Adipocyte (in vitro differentiated cells): ENCODE data around the gene MYOM1.

Experiments used
- DNase-seq: peaks from one replicate; pipeline ENCODE4 v3.0.0-alpha.2; 2015; ENCODE audit warnings: low read depth
- H3K27me3 ChIP-seq: replicated peaks from 2 replicates; pipeline ENCODE4 v1.7.0; 2013; ENCODE audit warnings: mild to moderate bottlenecking, low read length, moderate library complexity; ENCODE audit not compliant: control insufficient read depth, insufficient read depth
- H3K36me3 ChIP-seq: 2 replicates; pipeline ENCODE4 v1.7.0; 2013; ENCODE audit warnings: low read length, mild to moderate bottlenecking, moderate library complexity; ENCODE audit not compliant: control insufficient read depth, insufficient read depth, severe bottlenecking
- H3K4me1 ChIP-seq: 2 replicates; pipeline ENCODE4 v1.7.0; 2013; ENCODE audit warnings: mild to moderate bottlenecking, low read length, moderate library complexity; ENCODE audit not compliant: control insufficient read depth, insufficient read depth
- H3K4me3 ChIP-seq: 2 replicates; pipeline ENCODE4 v1.7.0; 2013; ENCODE audit warnings: mild to moderate bottlenecking, low read length, moderate library complexity
- H3K9ac ChIP-seq: 2 replicates; pipeline ENCODE4 v1.7.0; 2013; ENCODE audit warnings: mild to moderate bottlenecking, low read length, moderate library complexity
- H3K9me3 ChIP-seq: 2 replicates; pipeline ENCODE4 v1.7.0; 2013; ENCODE audit warnings: mild to moderate bottlenecking, low read length, moderate library complexity; ENCODE audit not compliant: control insufficient read depth

Gene MYOM1

DNA sequence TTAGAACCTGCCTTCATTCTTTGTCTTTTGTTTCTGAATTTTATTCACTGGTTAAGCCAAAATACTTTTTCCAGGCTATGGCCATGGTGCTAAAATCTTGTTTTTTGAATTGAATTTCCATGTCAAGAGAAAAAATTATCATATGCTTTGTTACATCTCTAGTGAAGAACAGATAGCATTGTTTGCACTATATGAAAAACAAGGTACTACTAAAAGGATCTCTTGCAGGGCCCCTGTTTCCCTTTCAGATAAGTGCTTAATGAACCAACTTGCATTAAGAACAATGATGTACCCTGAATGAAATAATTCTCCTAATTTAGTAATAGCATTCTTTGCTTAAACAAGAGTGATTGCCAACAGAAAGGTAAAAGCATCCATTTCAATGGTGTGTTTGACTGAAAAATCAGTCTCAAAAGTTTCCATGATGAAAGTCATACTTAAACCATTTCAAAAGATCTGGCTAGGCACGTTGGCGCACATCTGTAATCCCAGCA, 37.9 kb upstream of the MYOM1 start:
- H3K9me3 ChIP-seq: no peaks in the 10 kb centered on the region
- H3K4me1 ChIP-seq: peaks cover 36% of the 10 kb centered on the region
- H3K27me3 ChIP-seq: no peaks in the 10 kb centered on the region
- no peak overlapping the region for H3K4me3 ChIP-seq
- H3K9ac ChIP-seq: no peak overlapping the region
- DNase-seq: no peak
- H3K36me3 ChIP-seq: peaks cover 66% of the 10 kb centered on the region

DNA sequence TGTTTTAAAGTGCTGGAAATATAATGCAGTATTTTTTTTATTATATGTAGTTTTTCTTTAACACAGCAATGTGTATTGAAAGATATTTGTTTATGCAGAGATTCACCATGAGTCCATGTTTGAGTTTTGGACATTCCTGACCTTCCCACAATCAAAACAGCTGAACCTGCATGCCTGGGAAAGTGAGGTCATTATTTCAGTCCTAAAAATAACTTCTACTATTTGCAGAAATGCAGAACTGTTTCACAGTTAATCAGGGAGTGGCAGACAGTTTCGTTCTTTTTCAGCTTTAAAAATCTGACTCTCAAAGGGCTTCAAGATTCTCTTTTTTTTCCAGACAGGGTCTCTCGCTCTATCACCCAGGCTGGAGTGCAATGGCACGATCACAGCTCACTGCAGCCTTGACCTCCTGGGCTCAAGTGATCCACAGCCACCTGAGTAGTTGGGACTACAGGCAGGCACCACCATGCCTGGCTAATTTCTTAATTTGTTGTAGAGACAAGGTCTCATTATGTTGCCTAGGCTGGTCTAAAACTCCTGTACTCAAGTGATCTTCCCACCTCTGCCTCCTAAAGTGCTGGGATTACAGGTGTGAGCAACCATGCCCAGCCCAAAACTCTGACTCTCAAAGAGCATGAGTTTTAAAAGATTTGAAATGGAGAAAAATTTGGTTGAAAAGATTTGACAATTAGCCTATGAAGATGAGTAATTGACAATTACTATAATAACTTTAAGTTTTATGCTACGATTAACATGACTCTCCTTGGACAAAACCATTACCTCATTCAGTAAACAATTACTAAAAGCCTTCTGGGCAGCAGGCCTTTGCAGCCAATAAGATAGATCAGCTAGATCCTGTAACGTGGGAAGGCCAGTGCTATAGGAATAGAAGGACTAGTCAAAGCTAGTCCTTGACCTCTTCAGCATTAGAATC, 37.2 kb upstream of the MYOM1 start:
- peak; percentile 56 for DNase-seq
- H3K9ac ChIP-seq: peak overlapping the region; percentile 24
- H3K4me1 ChIP-seq: peaks cover 43% of the 10 kb centered on the region
- no peaks in the 10 kb centered on the region for H3K27me3 ChIP-seq
- H3K9me3 ChIP-seq: no peaks in the 10 kb centered on the region
- H3K36me3 ChIP-seq: peaks cover 66% of the 10 kb centered on the region
- H3K4me3 ChIP-seq: no peak overlapping the region

DNA sequence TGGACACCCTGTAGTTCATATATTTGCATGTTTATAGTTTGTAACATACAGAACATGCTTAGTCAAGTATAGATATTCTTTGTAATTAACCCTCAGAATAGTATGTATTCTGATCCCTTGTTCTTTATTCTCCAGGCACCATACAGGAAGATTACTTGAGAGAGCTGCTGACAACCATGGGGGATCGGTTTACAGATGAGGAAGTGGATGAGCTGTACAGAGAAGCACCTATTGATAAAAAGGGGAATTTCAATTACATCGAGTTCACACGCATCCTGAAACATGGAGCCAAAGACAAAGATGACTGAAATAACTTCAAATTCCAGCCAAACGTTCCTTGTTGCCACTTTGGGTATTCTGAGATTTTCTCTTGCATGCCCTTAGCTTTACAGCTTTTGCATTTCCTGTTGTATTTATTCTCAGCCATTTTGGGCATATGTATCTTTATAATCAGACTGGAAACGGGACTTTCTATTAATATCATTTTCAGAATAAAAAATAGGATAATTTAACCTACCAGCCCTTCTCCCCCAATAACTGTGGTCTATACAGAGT, 35.9 kb upstream of the MYOM1 start:
- Histone ChIP-seq H3K9ac (no peak overlapping the region), H3K9me3 (no peaks in the 10 kb centered on the region), H3K27me3 (no peaks in the 10 kb centered on the region), H3K4me3 (no peak overlapping the region), H3K36me3 (peaks cover 66% of the 10 kb centered on the region), H3K4me1 (peaks cover 51% of the 10 kb centered on the region)
- DNase-seq: no peak

DNA sequence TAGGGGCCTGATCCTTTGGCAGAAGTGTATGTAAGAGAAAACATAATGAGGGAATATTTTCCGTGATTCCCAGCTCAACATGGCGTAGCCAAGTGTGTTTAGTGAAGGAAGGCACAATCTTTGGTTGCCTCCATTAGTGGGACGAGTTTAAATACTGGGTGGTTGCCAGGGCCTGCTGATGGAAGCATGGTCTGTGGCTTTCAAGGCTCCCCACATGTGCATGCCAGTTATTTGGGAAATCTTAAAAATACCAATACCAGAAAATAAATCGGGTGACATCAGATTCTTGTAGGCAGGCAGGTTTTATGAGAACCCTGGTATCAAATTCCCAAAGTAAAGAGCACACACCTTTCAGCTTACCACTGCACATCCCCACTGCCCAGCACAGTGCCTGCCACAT, 35.0 kb upstream of the MYOM1 start:
- Histone ChIP-seq H3K4me3 (no peak overlapping the region), H3K9ac (no peak overlapping the region), H3K27me3 (no peaks in the 10 kb centered on the region), H3K4me1 (peaks cover 57% of the 10 kb centered on the region), H3K36me3 (peaks cover 71% of the 10 kb centered on the region), H3K9me3 (no peaks in the 10 kb centered on the region)
- DNase-seq: no peak

DNA sequence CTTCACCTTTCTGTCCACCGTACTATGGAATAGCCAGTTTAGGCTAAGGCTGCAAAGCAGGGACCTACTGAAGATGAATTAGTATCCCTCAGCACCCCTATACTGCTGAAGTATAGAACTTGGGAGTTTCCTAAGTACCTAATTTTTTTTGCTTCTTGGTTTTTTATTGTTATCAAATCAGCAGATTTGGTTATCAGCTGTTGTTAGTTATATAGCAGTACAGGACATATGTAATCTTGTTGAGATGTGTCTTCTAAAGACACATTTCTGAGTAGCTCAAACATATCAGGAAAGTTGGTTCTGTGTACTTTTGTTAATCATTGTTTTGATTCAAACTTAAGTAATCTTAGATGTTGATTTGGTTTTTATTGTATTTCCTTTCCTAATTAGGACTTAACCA, 33.1 kb upstream of the MYOM1 start:
- peaks cover 64% of the 10 kb centered on the region for H3K4me1 ChIP-seq
- peaks cover 60% of the 10 kb centered on the region for H3K36me3 ChIP-seq
- no peaks in the 10 kb centered on the region for H3K27me3 ChIP-seq
- H3K9me3 ChIP-seq: no peaks in the 10 kb centered on the region
- no peak for DNase-seq
- no peak overlapping the region for H3K9ac ChIP-seq
- peak overlapping the region; percentile 99 for H3K4me3 ChIP-seq

DNA sequence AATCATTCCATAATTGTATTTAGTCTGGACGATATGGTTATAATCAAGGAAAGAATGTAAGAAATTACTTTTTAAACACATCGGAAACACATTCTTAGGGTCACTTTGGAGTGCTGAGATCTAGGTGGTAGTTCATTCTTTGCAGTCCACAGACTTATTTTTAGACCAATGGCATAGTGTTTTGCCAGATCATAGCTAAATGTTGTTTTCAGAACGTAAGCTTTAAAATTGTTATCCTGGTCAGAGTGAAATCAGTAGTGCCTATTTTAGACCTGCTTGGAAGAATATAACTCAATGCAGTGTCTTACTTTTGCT, 32.2 kb upstream of the MYOM1 start:
- Histone ChIP-seq H3K36me3 (peaks cover 51% of the 10 kb centered on the region), H3K4me1 (peaks cover 59% of the 10 kb centered on the region), H3K9ac (peak overlapping the region; percentile 77), H3K9me3 (no peaks in the 10 kb centered on the region), H3K4me3 (peak overlapping the region; percentile 99), H3K27me3 (no peaks in the 10 kb centered on the region)
- DNase-seq: peak; percentile 39

DNA sequence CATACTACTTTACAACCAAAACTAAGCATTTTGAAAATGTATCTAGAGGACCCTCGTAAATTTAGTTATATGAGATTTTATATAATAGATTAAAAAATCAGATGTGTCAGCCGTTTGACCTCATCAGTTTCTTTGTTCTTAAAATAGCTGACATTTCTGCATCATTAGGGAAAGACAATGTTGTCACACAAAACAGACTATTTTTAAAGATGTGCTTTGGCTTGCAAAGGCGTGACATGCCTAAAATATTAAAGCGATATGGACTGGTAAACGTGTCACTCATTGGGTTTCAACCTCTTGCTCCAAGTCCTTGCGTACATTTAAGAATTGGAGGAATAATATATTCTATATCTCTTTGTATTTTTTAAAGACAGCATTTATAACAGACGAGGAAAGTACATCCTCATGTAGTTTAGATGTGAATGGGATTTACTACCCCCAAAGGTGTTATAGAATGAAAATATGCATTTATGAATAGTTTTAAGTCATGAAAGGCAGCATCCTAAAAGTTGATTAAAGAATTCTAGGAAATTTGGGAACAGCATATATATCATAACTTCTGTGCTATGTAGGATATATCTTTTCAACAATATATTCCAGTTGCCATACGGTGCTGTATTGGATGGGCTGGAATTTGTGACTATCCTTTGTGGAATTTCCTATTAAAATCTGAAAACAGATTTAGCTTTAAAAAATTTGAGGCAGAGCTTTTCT, 31.6 kb upstream of the MYOM1 start:
- peaks cover 46% of the 10 kb centered on the region for H3K36me3 ChIP-seq
- H3K9ac ChIP-seq: peak overlapping the region; percentile 77
- H3K27me3 ChIP-seq: no peaks in the 10 kb centered on the region
- H3K4me1 ChIP-seq: peaks cover 54% of the 10 kb centered on the region
- no peak for DNase-seq
- peak overlapping the region; percentile 99 for H3K4me3 ChIP-seq
- no peaks in the 10 kb centered on the region for H3K9me3 ChIP-seq

DNA sequence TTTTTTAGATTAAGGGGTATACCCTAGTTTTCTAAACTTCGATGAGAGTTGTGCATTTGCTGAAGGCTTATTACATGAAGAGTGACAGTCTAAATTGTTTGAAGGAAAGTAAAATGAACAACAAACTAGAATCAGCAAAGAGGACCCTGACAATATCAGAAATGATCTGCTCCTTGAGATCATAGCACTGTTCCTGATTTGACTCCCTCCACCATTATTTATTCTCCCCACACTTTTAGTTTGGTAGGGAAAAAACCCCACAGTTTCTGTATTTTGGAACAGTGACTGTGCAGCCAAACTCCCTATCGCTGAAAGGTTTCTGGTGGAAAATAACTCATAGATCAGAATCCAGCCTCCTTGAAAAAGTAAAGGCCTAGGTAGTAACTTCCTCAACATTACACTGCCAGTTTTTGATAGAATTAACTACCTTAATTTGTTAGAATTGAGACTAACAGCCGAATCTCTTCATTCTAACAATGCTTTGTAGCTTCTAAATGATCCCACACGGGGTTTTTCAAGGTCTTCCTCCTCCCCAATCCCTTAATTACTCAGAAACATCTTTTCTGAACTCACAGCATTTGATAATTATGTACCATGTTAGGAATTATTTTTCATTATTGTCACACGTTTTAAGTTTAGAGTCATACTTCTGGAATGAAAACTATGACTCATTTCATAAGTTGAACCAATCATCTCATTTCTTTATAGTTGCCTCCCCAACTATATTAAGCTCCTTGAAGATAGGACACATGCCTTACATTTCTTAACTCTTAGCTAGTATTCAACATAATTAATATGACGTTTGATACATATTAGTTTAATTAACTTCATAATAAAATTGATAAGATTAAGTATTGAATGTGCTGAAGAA, 30.7 kb upstream of the MYOM1 start:
- H3K36me3 ChIP-seq: peaks cover 37% of the 10 kb centered on the region
- peaks cover 50% of the 10 kb centered on the region for H3K4me1 ChIP-seq
- H3K9me3 ChIP-seq: no peaks in the 10 kb centered on the region
- peak overlapping the region; percentile 77 for H3K9ac ChIP-seq
- H3K4me3 ChIP-seq: peak overlapping the region; percentile 99
- no peaks in the 10 kb centered on the region for H3K27me3 ChIP-seq
- DNase-seq: peak; percentile 67

DNA sequence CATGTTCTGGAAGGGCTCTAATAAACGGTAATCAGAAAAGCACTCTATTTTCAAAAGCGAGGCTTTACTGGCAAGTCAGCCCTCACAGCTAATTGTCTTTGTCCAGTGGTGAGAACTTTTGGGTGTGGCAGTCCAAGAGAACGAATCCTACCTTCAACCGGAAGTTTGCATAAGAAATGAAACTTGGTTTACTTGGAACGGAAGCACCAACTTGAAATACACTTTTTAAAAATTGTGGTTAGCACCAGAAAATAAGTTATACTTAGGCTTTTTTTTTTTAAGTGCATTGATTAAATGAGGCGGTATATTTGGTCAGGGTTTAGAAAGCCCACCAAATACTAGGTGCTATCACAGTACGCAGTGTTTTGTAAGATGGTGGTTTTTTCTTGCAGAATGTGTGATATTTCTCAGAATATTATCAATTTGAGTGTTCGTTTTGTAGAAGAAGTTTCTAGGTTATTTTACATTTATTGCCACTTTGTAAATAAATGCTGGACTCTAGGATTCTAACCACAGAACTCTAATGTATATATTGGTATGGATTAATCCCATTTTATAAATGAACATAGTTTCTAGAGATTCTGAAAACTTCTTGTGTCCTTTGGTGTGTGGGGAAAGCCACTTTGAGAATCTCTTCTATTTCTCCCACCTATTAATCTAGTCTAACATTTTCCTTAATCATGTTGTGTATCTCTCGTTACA, 29.0 kb upstream of the MYOM1 start:
- Histone ChIP-seq H3K36me3 (peaks cover 20% of the 10 kb centered on the region), H3K9ac (peak overlapping the region; percentile 99), H3K9me3 (no peaks in the 10 kb centered on the region), H3K27me3 (no peaks in the 10 kb centered on the region), H3K4me3 (peak overlapping the region; percentile 99), H3K4me1 (peaks cover 48% of the 10 kb centered on the region)
- peak; percentile 76 for DNase-seq

DNA sequence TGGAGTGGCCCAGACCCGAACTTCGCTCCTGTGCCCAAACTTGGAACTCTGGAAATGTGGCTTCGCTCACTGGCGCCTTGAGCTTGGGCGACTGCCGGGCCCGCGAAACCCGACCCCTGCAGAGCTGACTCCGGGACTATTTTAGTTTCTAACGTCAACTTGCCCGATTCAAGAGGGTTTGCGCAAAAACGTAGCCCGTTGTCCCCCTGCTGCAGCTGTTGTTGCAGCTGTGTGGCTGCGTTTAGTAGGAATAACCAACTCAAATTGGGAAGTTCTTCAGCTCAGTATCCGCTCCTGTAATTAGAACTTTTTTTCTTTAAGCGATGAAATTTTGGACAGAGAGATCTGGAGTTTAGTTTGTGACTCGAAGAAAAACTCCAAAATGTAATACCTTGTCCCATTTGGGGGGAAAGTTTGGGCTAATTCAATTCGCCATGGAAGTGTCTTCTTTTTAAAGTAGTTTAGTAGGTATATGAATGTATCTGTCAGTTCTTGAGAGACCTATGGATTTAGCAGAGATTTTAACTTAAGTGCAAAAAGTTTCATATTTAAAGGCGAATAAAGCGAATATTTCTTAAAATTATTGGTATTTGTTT, 28.4 kb upstream of the MYOM1 start:
- Histone ChIP-seq H3K9me3 (no peaks in the 10 kb centered on the region), H3K36me3 (peaks cover 13% of the 10 kb centered on the region), H3K4me1 (peaks cover 43% of the 10 kb centered on the region), H3K27me3 (no peaks in the 10 kb centered on the region), H3K4me3 (peak overlapping the region; percentile 99), H3K9ac (peak overlapping the region; percentile 99)
- peak; percentile 83 for DNase-seq
